ENCODE data around the gene MPO.

MPO gene

GRCh38 chr17:58246104-58246740 is 34.5 kb downstream of the MPO start:
- no peak overlapping the region for H3K9ac ChIP-seq (ENCODE audit: low read length)
- H3K9me3 ChIP-seq (ENCODE audit: low read length): no peaks in the 10 kb centered on the region
- H3K27ac ChIP-seq (ENCODE audit: low read depth, low read length): no peak overlapping the region
- peaks cover 5 to 24% of the 10 kb centered on the region in 2 donors for H3K27me3 ChIP-seq (ENCODE audit: control insufficient read depth in 1 of 2, insufficient read depth in 2 of 2, low read length in 2 of 2)
- H3K4me3 ChIP-seq (ENCODE audit: low read depth in 1 of 2, low read length in 2 of 2): no peak overlapping the region
- no peaks in the 10 kb centered on the region for H3K4me1 ChIP-seq (ENCODE audit: insufficient read depth, low read length)
- no peaks in the 10 kb centered on the region for H3K36me3 ChIP-seq (ENCODE audit: insufficient read depth, low read length)

DNA sequence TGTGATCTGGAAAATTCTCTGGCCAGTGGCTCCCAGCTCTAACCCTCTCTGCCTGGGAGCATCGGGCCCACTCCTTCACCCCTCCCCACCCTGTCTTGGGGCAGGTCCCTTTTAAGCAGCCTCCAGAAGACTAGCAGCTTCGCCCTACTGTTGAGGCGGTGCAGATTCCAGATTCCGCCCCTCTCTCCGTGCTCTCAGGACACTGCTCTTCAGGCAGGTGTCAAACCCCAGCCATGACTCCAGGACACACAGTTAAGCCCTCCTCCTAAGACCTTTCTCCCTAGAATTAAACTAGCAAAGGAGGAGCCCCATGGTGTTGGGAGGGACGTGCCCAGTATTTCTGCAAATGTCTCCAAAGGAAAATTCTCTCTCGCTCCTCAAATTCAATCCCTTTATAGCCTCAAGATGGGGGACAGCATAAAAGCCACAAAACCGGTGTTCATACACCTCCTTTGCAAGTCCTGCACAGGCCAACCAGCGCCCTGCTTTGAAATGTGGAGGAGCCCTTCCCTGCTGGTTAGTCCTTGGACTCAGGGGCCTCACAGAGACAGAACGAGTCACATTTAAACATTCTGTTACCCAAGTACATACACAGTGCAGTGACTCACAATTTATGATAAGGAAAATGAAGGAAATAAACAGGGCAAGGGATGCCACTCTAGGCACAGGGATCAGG is 35.2 kb downstream of the MPO start:
- peaks cover 5 to 23% of the 10 kb centered on the region in 2 donors for H3K27me3 ChIP-seq (ENCODE audit: control insufficient read depth in 1 of 2, insufficient read depth in 2 of 2, low read length in 2 of 2)
- H3K9me3 ChIP-seq (ENCODE audit: low read length): no peaks in the 10 kb centered on the region
- H3K9ac ChIP-seq (ENCODE audit: low read length): no peak overlapping the region
- no peaks in the 10 kb centered on the region for H3K36me3 ChIP-seq (ENCODE audit: insufficient read depth, low read length)
- H3K27ac ChIP-seq (ENCODE audit: low read depth, low read length): no peak overlapping the region
- no peak overlapping the region for H3K4me3 ChIP-seq (ENCODE audit: low read depth in 1 of 2, low read length in 2 of 2)
- no peaks in the 10 kb centered on the region for H3K4me1 ChIP-seq (ENCODE audit: insufficient read depth, low read length)

DNA sequence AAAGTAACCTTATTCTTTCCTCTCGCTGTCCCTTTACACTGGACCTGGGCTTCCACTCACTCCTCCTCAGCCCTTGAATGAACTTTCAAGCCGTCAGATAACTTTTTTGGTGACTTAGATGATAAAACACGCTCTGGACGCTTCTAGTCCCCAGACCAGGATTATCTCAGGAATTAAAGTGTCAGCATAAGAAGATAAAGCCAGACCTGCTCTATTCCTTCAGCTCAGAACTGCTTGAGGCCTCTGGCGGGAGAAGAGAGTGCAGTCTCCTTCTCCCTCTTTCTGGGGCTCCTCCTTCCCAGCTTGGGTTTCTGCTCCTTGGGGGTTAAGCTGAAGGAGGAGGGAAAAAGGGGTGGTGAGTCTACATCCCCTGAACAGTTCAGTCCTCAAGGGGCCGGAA is 35.8 kb downstream of the MPO start:
- Histone ChIP-seq H3K9me3 (ENCODE audit: low read length) (no peaks in the 10 kb centered on the region), H3K4me3 (ENCODE audit: low read depth in 1 of 2, low read length in 2 of 2) (no peak overlapping the region), H3K27me3 (ENCODE audit: control insufficient read depth in 1 of 2, insufficient read depth in 2 of 2, low read length in 2 of 2) (peaks cover 5 to 17% of the 10 kb centered on the region in 2 donors), H3K36me3 (ENCODE audit: insufficient read depth, low read length) (no peaks in the 10 kb centered on the region), H3K27ac (ENCODE audit: low read depth, low read length) (no peak overlapping the region), H3K4me1 (ENCODE audit: insufficient read depth, low read length) (no peaks in the 10 kb centered on the region), H3K9ac (ENCODE audit: low read length) (no peak overlapping the region)

DNA sequence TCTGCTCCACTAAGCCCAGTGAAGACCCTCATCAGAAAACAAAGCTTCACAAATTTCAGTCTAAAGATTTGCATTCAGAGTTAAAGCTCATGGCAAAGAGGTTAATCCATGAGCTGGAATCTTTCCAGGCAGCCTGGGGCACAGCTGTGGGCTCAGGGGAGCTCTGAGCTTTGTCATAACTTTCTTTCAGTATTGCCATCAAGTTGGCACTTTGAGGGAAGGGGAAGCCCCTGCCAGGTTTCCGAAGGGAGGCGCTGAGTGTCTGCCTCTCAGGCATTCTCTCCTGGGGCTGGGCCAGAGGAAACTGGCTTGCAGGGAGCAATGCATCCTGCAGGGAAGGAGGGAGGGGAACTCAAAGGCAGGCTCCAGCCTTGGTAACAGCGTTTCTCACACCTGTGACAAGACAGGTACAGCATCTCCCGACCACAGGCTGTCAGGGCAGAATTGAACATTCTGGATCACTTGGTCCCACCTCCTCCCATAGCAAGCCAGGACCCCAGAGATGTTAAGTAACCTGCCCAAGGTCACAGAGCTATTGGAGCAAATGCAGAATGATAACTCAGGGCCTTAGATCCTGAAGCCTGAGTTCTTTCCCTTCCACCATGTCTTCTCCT is 38.5 kb downstream of the MPO start:
- no peak overlapping the region for H3K27ac ChIP-seq (ENCODE audit: low read depth, low read length)
- no peaks in the 10 kb centered on the region for H3K36me3 ChIP-seq (ENCODE audit: insufficient read depth, low read length)

DNA sequence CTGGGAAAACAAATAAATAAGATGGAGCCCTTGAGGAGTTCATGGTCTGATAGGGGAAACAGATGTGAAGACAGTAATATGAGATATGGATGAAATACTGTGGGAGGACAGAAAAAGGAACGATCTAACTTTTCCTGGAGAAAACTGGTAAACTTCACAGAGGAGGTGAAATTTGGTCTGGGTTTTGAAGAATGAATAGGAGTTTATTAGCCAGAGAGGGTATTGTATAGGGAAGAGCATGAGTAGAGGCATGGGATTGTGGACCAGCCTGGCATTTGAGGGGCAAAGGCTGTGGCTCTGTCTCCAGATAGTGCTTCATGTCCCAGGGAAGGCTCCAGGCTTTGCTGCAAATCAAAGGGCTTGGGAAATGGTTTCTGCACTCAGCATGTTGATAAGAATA is 40.7 kb downstream of the MPO start:
- Histone ChIP-seq H3K4me1 (ENCODE audit: insufficient read depth, low read length) (no peaks in the 10 kb centered on the region), H3K36me3 (ENCODE audit: insufficient read depth, low read length) (no peaks in the 10 kb centered on the region), H3K9me3 (ENCODE audit: low read length) (no peaks in the 10 kb centered on the region), H3K27ac (ENCODE audit: low read depth, low read length) (no peak overlapping the region), H3K27me3 (ENCODE audit: control insufficient read depth in 1 of 2, insufficient read depth in 2 of 2, low read length in 2 of 2) (peaks cover 5 to 14% of the 10 kb centered on the region in 2 donors), H3K4me3 (ENCODE audit: low read depth in 1 of 2, low read length in 2 of 2) (no peak overlapping the region), H3K9ac (ENCODE audit: low read length) (no peak overlapping the region)

More for the DNA sequence above, 38.5 kb downstream of the MPO start:
- H3K4me1 ChIP-seq (ENCODE audit: insufficient read depth, low read length): no peaks in the 10 kb centered on the region
- H3K9ac ChIP-seq (ENCODE audit: low read length): no peak overlapping the region
- no peak overlapping the region for H3K4me3 ChIP-seq (ENCODE audit: low read depth in 1 of 2, low read length in 2 of 2)
- H3K9me3 ChIP-seq (ENCODE audit: low read length): no peaks in the 10 kb centered on the region
- H3K27me3 ChIP-seq (ENCODE audit: control insufficient read depth in 1 of 2, insufficient read depth in 2 of 2, low read length in 2 of 2): peaks cover 5 to 6% of the 10 kb centered on the region in 2 donors

GRCh38 chr17:58238147-58238634 is 42.5 kb downstream of the MPO start, which contains the start of gene LPO:
TSS of gene LPO (plus strand) at chr17:58238584. CDS start at chr17:58242980, 4,396 bp downstream.
- no peaks in the 10 kb centered on the region for H3K36me3 ChIP-seq (ENCODE audit: insufficient read depth, low read length)
- no peak within 1 kb of the TSS for H3K9ac ChIP-seq (ENCODE audit: low read length)
- peaks cover 5 to 14% of the 10 kb centered on the region in 2 donors for H3K27me3 ChIP-seq (ENCODE audit: control insufficient read depth in 1 of 2, insufficient read depth in 2 of 2, low read length in 2 of 2)
- no peaks in the 10 kb centered on the region for H3K4me1 ChIP-seq (ENCODE audit: insufficient read depth, low read length)
- H3K9me3 ChIP-seq (ENCODE audit: low read length): no peaks in the 10 kb centered on the region
- H3K27ac ChIP-seq (ENCODE audit: low read depth, low read length): no peak within 1 kb of the TSS
- no peak within 1 kb of the TSS for H3K4me3 ChIP-seq (ENCODE audit: low read depth in 1 of 2, low read length in 2 of 2)

GRCh38 chr17:58236394-58236793 is 44.3 kb downstream of the MPO start:
- Histone ChIP-seq H3K36me3 (ENCODE audit: insufficient read depth, low read length) (no peaks in the 10 kb centered on the region), H3K4me1 (ENCODE audit: insufficient read depth, low read length) (no peaks in the 10 kb centered on the region), H3K27me3 (ENCODE audit: control insufficient read depth in 1 of 2, insufficient read depth in 2 of 2, low read length in 2 of 2) (peaks cover 0 to 8% of the 10 kb centered on the region in 2 donors), H3K4me3 (ENCODE audit: low read depth in 1 of 2, low read length in 2 of 2) (no peak overlapping the region), H3K9ac (ENCODE audit: low read length) (no peak overlapping the region), H3K9me3 (ENCODE audit: low read length) (no peaks in the 10 kb centered on the region), H3K27ac (ENCODE audit: low read depth, low read length) (no peak overlapping the region)

DNA sequence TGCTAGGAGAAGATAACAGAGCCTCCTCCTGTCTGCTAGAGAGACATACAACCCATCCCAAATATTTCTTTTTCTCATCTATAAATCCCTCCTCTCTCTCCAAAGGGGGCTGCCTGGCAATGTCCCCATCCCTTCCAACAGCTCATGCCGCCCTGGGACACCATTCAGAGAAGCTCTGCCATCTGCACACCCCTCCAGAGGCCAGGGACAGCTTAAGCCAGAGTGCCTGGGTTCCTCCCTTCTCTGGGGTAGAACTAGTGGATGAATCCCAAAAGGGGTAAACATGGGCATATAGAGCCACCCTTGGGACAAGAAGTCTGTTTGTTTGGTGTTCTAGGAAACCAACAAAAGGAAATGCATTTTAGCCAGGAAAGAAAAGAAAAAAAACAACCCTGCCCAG is 44.9 kb downstream of the MPO start:
- Histone ChIP-seq H3K27ac (ENCODE audit: low read depth, low read length) (no peak overlapping the region), H3K9ac (ENCODE audit: low read length) (no peak overlapping the region), H3K4me3 (ENCODE audit: low read depth in 1 of 2, low read length in 2 of 2) (no peak overlapping the region), H3K9me3 (ENCODE audit: low read length) (no peaks in the 10 kb centered on the region), H3K36me3 (ENCODE audit: insufficient read depth, low read length) (no peaks in the 10 kb centered on the region), H3K4me1 (ENCODE audit: insufficient read depth, low read length) (no peaks in the 10 kb centered on the region), H3K27me3 (ENCODE audit: control insufficient read depth in 1 of 2, insufficient read depth in 2 of 2, low read length in 2 of 2) (peaks cover 0 to 7% of the 10 kb centered on the region in 2 donors)

- H3K9me3 ChIP-seq (ENCODE audit: low read length): no peaks in the 10 kb centered on the region
- H3K9ac ChIP-seq (ENCODE audit: low read length): no peak overlapping the region
- no peak overlapping the region for H3K27ac ChIP-seq (ENCODE audit: low read depth, low read length)
- H3K4me3 ChIP-seq (ENCODE audit: low read depth in 1 of 2, low read length in 2 of 2): no peak overlapping the region
- no peaks in the 10 kb centered on the region for H3K36me3 ChIP-seq (ENCODE audit: insufficient read depth, low read length)
- peaks cover 0 to 7% of the 10 kb centered on the region in 2 donors for H3K27me3 ChIP-seq (ENCODE audit: control insufficient read depth in 1 of 2, insufficient read depth in 2 of 2, low read length in 2 of 2)
- no peaks in the 10 kb centered on the region for H3K4me1 ChIP-seq (ENCODE audit: insufficient read depth, low read length)
Measured at GRCh38 chr17:58234512-58234911, 46.2 kb downstream of the MPO start.

DNA sequence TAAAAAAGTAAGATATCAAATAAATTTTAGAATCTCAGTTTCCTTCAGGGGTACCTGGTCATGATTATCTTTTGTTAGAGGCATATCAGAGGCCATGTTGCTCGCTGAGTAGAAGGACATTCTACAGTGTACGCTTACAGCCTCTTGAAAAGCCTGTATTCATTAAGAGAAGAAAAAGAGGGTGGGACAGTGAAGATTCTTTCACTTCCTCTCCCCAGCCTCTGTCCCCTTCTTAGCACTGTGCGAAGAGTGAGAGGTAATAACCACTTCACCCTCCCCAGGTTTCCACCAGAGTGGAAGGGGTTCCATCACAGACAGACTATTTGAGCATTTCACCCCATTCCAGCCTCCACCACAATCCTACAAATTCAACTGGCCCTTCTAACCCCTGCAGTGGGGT is 47.2 kb downstream of the MPO start:
- H3K4me3 ChIP-seq (ENCODE audit: low read depth in 1 of 2, low read length in 2 of 2): no peak overlapping the region
- no peak overlapping the region for H3K9ac ChIP-seq (ENCODE audit: low read length)
- no peaks in the 10 kb centered on the region for H3K4me1 ChIP-seq (ENCODE audit: insufficient read depth, low read length)
- H3K36me3 ChIP-seq (ENCODE audit: insufficient read depth, low read length): no peaks in the 10 kb centered on the region
- H3K9me3 ChIP-seq (ENCODE audit: low read length): no peaks in the 10 kb centered on the region
- H3K27me3 ChIP-seq (ENCODE audit: control insufficient read depth in 1 of 2, insufficient read depth in 2 of 2, low read length in 2 of 2): peaks cover 0 to 7% of the 10 kb centered on the region in 2 donors
- H3K27ac ChIP-seq (ENCODE audit: low read depth, low read length): no peak overlapping the region

DNA sequence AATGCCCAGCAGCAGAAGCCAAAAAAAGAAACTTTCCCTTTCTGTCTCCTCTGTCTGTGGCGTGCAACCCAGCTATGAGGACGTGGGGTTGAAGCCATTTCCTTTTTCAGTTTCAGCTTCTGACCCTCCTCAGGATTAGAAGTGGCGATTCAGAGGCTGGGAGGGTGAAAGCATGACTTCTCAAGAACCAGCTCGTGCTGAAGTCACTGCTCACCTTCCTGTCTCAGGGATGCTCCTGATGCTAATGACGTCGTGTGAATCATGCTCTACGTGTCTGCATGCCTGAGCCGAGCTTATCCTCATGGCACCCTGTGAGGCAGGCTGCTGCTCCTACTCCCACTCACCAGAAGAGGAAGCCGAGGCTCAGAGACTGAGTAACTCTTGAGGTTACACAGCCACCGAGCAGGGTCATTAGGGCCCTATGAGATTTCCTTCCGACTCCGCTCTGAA is 48.0 kb downstream of the MPO start:
- Histone ChIP-seq H3K27me3 (ENCODE audit: control insufficient read depth in 1 of 2, insufficient read depth in 2 of 2, low read length in 2 of 2) (peaks cover 0 to 7% of the 10 kb centered on the region in 2 donors), H3K4me3 (ENCODE audit: low read depth in 1 of 2, low read length in 2 of 2) (no peak overlapping the region), H3K9ac (ENCODE audit: low read length) (no peak overlapping the region), H3K9me3 (ENCODE audit: low read length) (no peaks in the 10 kb centered on the region), H3K4me1 (ENCODE audit: insufficient read depth, low read length) (no peaks in the 10 kb centered on the region), H3K27ac (ENCODE audit: low read depth, low read length) (no peak overlapping the region), H3K36me3 (ENCODE audit: insufficient read depth, low read length) (no peaks in the 10 kb centered on the region)
